GM18870 (cell line): ENCODE data around the gene NKD1.

Source experiments
- ATAC-seq: cut with Tn5 transposase; IDR thresholded peaks from one replicate; pipeline ENCODE4 v1.9.1; 2021; ENCODE audit warnings: moderate library complexity; ENCODE audit not compliant: unreplicated experiment

The NKD1 gene

DNA sequence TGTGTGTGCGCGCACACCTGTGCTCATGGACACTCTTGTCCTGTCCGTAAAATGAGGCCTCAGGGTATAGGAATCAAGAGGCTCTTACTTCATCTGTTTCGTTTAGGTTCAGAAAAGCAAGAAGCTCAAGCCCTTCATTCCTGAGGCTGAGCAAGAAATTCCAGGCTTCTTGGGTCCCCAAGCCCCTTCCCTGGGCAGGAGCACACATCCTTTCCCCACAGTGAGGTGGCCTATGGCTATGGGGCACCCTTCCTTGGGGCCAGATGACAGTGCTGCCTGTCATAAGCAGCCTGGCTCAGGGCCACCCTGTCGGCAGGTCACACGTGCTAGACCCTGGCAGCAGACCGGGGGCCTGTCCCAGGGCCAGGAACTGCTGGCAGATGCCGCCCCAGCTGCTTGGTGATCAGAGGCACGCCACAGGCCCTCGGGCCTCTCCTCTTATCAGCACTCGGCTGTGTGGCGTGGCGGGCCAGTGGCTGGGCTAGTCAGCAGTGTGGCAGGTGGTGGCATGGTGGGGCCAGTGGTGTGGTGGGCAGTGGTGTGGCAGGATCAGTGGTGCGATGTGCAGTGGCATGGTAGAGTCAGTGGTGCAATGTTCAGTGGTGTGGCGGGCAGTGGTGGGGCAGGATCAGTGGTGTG, 50.2 kb downstream of the NKD1 start:
- no peak for ATAC-seq

DNA sequence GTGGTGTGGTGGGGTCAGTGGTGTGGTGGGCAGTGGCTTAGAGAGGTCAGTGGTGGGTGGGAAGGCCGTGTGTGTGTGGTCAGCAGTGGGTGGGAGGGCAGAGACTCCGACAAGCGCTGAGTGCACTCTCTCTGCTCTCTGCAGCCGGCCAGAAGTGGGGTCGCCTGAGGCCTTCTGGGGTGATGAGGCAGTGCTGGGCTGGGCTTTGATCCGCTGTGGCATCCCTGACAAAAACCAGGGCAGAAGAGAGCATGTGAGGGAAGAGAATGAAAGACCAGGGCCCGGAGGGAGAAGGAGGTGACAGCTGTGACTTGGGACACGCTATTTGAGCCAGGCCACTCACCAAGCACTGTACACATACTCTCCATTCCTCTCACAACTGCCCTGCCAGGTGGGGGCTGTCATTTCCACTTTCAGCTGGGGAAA, 50.8 kb downstream of the NKD1 start:
- no peak for ATAC-seq

DNA sequence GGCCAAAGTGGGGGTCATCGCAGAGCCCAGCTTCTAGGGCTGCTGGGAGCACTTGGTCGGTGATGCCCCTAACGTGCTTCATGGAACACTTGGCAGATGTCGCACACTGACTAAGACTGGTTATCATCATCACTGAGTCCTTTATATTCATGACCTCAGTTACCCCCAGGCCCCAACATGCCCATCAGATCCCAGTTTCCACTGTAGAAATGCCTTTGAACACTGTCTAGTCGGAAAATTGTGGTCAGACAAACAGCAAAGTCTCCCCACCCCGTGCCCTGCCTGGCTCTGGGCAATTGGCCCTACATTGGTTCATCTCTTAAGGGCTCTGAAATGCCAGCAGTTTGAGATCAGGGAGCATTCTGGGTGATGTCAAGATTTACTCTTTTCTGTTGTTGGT, 51.3 kb downstream of the NKD1 start:
- no peak for ATAC-seq

DNA sequence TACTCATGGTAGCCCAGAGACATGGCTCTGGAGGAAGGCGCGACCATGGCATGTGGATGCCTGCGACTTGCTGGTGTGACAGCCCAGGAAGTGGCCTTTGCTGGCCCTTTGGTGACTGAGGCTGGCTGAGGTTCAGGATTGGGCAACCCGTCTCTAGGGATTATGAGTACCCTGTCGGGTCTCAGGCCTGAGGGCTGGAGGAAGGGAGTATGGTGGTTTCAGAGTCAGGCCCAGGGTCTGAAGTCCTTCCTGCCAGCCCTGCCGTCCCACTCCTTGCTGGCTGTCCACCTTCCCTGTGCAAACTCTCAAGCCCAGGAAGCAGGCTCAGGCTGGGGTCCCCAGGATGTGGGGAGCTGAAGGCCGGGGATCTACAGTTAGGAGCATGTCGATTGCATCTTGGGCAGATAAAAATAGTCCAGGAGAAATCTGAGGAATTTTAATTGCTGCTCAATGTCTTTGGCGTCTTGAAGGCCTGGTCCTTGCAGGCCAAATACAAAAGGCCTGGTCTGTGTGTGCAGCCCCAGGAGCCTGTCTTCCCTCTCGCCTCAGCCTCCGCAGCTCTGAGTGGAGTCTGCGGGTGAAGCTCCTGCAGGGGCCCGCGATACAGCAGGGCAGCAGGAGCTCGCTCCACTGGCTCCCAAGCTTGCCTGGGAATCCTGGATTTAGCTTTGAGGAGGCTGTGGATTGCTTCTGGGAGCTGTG, 52.5 kb downstream of the NKD1 start:
- ATAC-seq = no peak

DNA sequence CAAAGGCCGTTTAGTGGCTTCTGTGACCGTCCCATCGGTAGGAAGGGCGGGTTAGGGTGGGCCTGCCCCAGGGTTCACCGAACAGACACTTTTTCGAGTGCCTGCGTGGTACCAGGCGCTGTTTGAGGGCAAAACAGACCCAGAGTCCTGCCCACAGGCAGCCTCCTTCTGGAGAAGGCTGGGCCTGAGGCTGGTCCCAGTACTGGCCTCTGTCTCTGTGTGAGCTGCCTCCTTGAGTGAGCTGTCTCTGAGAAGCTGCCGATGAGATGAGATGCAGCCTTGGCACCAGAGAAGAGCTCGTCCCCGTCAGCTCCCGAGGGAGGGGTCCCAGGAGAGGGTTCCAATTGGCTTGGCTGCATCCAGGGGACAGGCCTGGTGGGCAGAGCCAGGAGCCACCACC, 53.1 kb downstream of the NKD1 start:
- no peak for ATAC-seq

DNA sequence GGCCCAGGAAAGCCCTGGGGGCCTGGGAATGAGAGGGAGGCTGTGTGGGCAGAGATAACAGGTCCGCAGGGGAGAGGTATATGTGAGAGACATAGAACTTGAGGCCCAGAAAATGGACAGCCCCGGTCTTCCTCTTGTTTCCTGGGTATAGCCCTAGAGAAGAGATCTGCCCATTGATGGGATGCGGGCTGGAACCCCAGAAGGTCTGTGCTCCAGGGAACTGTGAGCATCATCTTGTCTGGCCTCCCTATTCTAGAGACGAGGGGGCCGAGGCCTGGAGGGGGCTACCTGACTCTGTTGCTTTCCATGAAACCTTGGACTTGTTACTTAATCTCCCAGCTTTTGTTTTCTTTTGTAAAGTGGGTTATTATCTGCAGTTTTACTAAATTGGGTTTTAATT, 53.9 kb downstream of the NKD1 start:
- ATAC-seq = no peak

DNA sequence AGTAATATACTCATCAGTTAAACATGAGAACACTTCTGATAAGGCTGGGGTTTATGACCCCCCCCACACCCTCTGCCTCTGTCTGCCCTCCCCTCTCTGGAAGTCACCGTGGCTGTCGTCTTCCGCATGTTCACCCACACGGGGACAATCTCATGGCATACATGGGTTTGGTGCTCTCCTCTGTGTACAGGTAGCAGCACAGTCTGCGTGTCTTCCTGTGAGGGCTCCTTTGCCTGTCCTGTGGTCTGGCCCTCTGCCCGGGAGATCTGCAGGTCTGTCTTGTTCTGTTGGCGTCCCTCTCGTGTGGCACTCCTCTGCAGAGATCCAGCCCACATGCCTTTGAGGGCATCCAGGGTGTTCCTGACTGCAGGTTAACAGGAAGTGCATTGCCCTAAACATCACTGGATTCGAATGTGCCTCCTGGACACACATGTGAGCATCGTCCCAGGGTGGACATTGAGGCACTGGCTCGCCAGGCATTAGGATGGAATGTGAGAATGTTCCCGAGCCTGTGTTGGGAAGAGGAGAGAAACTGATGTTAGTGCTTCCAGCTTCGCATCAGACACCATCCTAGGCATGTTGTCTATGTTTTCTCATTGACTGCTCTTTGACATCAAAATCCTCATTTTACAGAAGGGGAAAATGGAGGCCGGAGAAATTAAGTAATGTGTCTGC, 54.5 kb downstream of the NKD1 start:
- ATAC-seq = no peak

DNA sequence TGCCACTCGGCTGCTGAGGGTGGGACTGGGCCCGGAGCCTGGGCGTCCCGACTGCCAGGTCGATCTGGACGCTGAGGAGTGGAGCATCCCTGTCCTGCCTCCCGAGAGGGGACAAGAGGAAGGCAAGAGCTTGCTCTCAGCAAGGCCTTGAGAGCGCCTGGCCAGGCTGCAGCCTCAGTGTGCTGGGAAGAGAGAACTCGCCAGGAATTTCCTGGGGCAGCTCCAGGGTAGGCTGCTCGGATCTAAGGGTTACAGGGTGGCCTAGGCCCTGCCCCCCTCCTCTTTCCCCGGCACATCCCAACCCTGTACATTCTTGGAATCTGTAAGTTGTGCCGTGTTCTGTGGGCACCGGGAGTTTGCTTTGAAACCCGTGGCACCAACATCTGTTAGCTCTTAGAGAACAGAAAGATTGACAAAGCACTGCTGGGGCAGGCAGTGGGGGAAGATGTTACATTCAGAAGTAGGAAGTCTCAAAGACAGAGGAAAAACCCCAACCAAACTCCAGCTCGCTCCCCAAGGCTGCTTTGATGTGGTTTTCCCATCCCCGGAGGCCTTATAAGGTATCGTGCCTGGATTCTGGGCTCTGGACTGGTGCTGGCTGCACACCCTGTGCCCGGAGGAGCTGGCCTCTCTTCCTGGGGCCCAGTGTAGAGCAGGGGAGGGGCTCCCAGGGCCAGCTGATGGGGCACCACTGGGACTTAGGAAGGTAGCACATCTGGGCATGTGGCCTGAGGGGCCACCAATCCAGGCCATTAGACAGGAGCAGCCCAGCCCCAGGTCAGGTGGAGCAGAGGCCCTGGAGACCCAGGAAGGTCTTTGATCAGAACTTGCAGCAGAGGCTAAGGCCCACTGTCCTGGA, 55.2 kb downstream of the NKD1 start:
- no peak for ATAC-seq

DNA sequence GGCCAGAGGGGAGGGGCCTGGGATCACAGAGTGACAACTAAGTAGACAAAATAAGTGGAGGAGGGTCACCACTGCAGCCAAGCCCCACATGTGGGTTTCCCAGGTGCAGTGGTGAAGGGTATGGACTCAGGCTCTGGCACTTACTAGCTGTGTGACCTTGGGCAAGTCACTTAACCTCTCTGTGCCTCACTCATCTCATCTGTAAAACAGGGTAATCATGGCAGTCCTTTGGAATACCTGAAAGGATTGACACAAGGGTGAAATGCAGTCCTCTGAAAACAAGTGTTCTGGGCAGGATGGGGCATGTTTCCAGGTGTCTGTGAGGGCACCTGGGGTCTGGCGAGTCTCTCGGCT, 55.8 kb downstream of the NKD1 start:
- ATAC-seq = no peak

DNA sequence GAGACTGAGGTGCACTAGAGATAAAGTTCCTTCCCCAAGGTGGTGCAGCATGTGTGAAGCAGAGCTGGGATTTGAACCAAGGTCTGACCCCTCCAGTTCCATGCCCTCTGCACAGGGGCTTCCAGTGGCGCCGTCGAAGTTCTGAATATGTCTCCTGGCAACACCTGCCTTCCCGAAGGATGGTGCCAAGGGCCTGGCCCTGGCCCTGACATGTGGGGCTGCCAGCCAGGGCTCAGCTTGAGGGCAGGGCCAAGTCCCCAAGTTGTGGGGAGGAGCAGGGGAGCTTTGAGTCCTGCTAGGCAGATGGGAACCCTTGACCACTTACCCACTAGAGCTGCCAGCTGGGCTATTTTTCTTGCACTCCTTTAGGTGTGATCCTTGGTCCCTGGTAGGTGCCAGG, 56.4 kb downstream of the NKD1 start:
- no peak for ATAC-seq

DNA sequence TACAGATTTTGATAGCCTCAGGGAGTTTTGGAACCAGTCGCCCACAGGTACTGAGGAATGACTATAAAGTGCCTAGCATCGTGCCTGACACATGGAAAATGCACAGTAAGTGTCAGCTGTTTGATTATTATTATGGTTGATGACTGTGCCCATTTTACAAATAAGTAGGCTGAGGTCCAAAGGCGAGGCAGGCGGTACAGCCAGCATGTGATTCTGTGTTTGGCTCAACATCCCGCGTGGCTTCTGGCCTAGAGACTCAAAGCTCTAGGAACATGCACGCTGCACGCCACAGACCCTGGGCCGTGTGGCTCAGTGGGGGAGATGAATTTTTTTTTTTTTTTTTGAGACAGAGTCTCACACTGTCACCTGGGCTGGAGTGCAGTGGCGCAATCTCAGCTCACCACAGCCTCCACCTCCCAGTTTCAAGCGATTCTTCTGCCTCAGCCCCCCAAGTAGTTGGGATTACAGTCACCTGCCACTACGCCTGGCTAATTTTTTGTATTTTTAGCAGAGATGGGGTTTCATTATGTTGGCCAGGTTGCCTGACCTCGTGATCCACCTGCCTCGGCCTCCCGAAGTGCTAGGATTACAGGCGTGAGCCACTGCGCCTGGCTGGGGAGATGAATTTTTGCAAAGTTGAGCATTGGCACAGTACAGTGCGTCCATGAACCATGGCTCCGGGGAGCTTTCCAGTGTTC, 57.7 kb downstream of the NKD1 start:
- ATAC-seq = no peak

DNA sequence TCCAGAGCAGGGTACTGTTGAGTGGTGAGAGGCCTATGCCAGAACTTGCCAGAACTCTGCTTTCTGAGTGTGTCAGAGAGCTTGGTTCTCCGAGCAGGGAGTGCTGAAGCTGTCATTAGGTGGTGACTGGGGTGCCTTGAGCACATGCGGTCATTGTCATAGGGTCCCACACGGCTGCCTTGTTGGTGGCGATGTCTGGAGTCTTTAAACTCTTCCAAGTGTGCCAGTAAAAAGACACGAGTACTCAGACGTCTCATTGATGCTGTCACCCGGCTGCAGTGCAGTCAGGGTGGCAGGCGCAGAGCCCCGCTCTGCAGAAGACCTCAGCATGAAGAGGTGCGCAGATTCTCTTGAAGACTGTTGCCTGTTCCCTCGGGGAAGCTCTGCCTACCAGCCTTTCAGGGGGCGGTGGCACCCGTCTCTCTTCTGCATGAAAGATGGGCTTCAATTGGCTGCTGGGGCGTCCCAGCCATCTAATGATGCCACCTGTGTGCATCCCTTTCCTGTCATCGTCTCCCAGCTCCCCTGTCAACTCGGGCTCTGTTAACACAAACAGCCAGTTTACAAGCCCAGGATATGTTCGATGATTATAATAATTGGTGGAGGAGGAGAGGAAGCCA, 58.3 kb downstream of the NKD1 start:
- no peak for ATAC-seq

DNA sequence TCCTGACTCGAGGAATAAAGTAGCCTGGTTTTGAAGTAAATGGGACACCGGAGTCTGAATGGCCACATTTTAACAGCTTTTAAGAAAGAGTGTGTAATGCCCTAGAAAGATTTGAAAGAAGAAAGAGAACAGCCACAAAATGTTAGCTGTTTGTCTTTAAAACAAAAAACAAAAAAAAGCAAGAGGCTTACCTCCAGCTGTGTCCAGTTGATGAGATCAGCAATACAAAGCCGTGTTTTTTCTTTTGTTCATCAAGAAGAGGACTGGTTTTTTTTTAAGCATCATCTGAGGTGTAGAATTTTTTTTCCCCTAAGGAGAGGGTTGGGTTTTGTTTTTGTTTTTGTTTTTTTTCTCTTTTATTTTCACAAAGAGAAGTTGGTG, 58.8 kb downstream of the NKD1 start:
- no peak for ATAC-seq

DNA sequence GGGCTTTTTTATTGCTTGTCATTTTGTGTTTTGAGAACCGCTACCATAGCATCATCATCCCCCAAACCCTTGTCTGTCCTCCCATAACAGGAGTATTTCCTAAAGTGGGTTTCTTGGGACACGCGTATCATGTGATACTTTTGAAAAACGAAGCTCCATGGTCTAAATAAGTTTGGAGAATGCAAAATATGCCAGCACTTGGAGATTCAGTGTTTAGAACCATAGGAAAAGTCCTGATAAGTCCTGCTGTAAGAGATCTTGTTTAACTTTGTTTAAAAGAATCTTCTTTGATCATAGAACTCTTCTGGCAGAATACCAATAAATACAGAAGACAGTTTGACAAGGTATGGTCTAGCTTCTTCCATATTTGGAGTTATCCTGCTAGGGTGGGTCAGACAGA, 59.3 kb downstream of the NKD1 start:
- no peak for ATAC-seq

DNA sequence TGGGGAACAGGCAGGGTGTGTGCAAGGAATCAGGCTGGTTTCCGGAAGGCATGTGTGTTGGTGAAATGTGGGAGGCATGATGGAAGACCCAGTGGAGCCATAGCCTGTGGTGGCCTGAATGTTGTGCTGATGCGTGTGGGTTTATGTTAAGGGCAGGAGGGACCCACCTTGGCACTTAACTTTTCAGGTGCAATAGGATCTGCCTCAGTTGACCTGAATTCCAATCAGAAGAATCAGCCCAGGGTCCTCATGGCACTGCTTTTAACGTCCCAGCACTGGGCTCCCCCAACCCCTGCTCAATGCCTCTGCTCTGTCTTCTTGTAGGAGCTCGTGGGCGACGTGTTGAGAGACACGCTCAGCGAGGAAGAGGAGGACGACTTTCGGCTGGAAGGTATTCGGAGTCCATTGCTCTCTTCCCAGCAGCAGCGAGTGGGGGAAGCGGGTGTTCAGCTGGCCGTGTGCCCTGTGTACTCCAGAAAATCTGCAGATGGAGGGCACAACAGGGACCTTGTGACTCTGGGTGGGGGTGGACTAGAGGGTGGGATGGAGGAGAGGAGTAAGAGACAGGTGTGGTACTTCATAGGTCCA, 59.9 kb downstream of the NKD1 start:
- ATAC-seq = no peak

DNA sequence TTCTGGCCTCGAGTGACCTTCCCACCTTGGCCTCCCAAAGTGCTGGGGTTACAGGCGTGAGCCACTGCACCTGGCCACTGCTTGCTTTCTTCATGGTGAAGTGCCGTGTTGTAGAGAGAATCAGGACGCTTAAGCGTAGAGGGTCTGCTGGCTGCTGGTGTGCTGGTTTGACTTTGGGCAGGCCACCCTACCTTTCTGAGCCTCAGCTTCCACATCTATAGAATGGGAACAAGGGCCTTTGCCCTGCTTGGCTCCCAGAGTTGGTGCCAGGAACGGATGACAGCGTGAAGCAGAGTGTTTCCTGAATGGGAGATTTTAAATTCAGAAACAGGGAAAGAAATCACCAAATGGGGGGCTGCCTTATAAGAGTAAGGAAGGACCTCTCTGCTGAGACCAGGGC, 60.9 kb downstream of the NKD1 start:
- ATAC-seq = no peak

DNA sequence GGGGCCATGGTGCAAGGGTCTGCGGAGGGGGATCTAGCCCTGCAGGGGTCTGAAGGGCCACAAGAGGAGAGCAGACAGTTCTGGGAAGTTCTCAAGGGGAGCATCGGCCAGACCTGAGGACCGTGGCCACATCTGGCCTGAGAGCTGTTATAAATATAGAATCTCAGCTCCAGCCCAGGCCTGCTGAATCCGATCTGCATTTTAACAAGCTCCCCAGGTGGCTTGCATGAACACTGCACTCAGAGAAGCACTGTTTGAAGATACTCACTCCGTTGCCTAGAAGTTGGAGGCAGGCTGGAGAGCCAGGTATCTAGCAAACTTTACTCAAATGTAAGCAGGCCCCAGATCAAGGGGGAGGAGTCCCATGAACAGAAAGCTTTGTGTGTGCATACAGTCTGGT, 61.3 kb downstream of the NKD1 start:
- ATAC-seq = no peak

DNA sequence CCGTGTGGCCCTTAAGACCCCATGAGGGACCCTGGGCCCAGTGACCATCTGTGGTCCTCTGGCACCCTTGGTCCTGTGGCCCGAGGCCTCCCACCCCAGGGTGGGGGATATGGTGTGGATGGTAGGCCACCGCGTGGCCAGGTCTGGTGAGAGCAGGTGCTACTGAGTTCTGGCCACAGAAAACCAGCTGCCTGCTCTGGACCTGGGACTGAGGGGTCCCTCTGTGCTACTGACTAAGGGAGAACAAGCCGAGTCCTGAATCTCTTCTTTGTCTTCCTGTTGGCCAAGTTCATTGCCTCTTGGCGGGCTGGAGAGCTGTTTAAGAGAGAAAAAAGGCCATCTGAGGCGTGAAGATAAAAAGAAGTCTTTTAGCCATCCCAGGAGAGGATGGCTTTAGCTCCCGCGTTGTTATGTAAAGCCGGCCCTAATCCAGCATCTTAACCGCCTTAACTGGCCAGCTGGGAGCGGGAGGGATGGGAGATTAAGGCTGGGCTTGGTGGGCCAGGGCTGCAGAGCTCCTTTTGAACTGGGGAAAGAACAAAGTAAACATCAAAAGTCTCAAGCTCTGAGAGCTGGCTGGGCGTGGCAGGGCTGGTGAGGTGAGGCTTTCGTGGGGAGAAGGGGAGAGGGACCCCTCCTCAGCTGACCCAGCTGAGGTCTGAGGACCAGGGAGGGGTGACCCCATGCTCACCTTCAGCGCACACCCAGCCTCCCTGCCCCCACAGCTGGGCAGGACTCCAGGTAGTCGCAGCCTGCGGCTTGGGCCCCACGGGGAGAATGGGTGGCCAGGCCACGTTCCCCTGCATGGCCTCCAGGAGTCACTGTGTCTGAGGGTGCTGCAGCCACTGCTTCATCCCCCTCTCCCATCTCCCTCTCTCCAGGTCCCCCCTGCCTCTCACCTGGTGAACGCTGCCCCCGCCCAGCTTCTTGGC, 62.4 kb downstream of the NKD1 start:
- no peak for ATAC-seq

DNA sequence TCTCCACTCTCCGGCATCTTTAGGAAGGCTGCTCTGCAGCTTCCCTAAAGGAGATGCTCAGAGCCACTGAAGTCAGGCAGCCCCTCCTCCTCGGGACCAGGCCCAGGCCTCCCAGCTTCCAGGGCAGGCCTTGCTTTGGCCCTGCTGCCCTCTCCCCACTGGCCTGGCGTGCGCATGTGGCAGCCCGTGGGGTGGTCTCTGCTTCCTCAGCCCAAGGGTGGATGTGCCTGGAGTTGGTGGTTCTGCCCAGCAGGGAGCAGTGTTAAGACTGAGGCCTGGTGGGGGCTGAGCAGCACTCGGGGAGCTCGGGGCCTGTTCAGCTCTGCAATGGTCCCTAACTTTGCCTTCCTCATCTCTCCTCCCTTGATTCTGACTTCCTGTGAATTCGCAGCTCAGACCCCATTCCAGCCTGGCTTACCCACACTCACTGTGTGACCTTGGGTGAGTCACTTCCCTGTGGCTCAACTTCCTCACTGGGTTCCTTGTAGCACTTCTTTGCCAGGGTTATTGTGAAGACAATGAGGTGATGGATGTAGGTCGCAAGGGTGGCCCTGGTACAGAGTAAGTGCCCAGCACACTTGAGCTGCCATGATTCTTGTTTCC, 63.2 kb downstream of the NKD1 start:
- no peak for ATAC-seq
